HEK293T (cell line): Measurements from ENCODE around the gene AADAC.

Experiments used
- CTCF ChIA-PET: fragments of 350-600 bp; formaldehyde crosslinking; extraction: SDS; loops from one replicate; lab custom pipeline; 2021; ENCODE audit warnings: antibody characterized with exemption, inconsistent platforms; lab: Yijun Ruan, JAX
- POLR2A ChIA-PET: fragments of 350-600 bp; formaldehyde crosslinking; extraction: SDS; loops from one replicate; lab custom pipeline; 2020; ENCODE audit warnings: antibody characterized with exemption, inconsistent platforms; lab: Yijun Ruan, JAX
- DNase-seq: peaks from one replicate; pipeline ENCODE4 v3.0.0; 2012; ENCODE audit warnings: mixed read lengths; ENCODE audit errors: extremely low spot score
- ARNT ChIP-seq: fragments of 450-650 bp; IDR thresholded peaks from 2 replicates; pipeline ENCODE4 v1.6.1; 2017; ENCODE audit warnings: mild to moderate bottlenecking
- BHLHE40 ChIP-seq: fragments of 450-650 bp; IDR thresholded peaks from 2 replicates; pipeline ENCODE4 v1.6.1; 2016; ENCODE audit warnings: mild to moderate bottlenecking, moderate library complexity, borderline replicate concordance
- CTBP1 ChIP-seq: fragments of 450-650 bp; IDR thresholded peaks from 2 replicates; pipeline ENCODE4 v1.6.1; 2016; ENCODE audit warnings: borderline replicate concordance
- ELF4 ChIP-seq: fragments of 450-650 bp; IDR thresholded peaks from 2 replicates; pipeline ENCODE4 v1.6.1; 2017; ENCODE audit warnings: antibody characterized with exemption
- FOXA1 ChIP-seq: fragments of 450-650 bp; IDR thresholded peaks from 2 replicates; pipeline ENCODE4 v1.6.1; 2016; ENCODE audit warnings: mild to moderate bottlenecking
- FOXK2 ChIP-seq: fragments of 450-650 bp; IDR thresholded peaks from 2 replicates; pipeline ENCODE4 v1.6.1; 2016; ENCODE audit warnings: mild to moderate bottlenecking
- FOXM1 ChIP-seq: fragments of 450-650 bp; IDR thresholded peaks from 2 replicates; pipeline ENCODE4 v1.6.1; 2017; ENCODE audit warnings: mild to moderate bottlenecking, borderline replicate concordance
- HDGF ChIP-seq: fragments of 450-650 bp; IDR thresholded peaks from 2 replicates; pipeline ENCODE4 v1.6.1; 2017; ENCODE audit warnings: antibody characterized with exemption, borderline replicate concordance
- L3MBTL2 ChIP-seq: fragments of 450-650 bp; conservative IDR thresholded peaks from 2 replicates; pipeline ENCODE4 v1.6.1; 2016; ENCODE audit warnings: mild to moderate bottlenecking
- LEF1 ChIP-seq: fragments of 450-650 bp; IDR thresholded peaks from 2 replicates; pipeline ENCODE4 v1.6.1; 2017; ENCODE audit warnings: mild to moderate bottlenecking, borderline replicate concordance
- NFRKB ChIP-seq: fragments of 450-650 bp; IDR thresholded peaks from 2 replicates; pipeline ENCODE4 v1.6.1; 2016; ENCODE audit warnings: mild to moderate bottlenecking, moderate library complexity
- PKNOX1 ChIP-seq: fragments of 450-650 bp; IDR thresholded peaks from 2 replicates; pipeline ENCODE4 v1.6.1; 2016
- SP1 ChIP-seq: fragments of 450-650 bp; IDR thresholded peaks from 2 replicates; pipeline ENCODE4 v1.6.1; 2017
- SUZ12 ChIP-seq: fragments of 450-650 bp; IDR thresholded peaks from 2 replicates; pipeline ENCODE4 v1.6.1; 2016; ENCODE audit warnings: mild to moderate bottlenecking
- TARDBP ChIP-seq: fragments of 450-650 bp; IDR thresholded peaks from 2 replicates; pipeline ENCODE4 v1.6.1; 2016
- ZNF384 ChIP-seq: fragments of 450-650 bp; IDR thresholded peaks from 2 replicates; pipeline ENCODE4 v1.6.1; 2016

Gene AADAC

GRCh38 chr3:151811474-151811873 lies 2.4 kb upstream of the AADAC start:
- DNase-seq, result no peak

GRCh38 chr3:151814588-151814987 lies 672 bp downstream of the AADAC start:
- CTCF ChIA-PET, result no interaction called here
- no peak for DNase-seq
- TF ChIP-seq BHLHE40 (no peak), FOXK2 (no peak), TARDBP (no peak), HDGF (no peak), SP1 (no peak), ARNT (no peak), NFRKB (no peak), FOXM1 (no peak), CTBP1 (no peak), ELF4 (no peak), PKNOX1 (no peak)
- POLR2A ChIA-PET, result no interaction called here

More at GRCh38 chr3:151811474-151811873, 2.4 kb upstream of the AADAC start:
- CTCF ChIA-PET, result no interaction called here
- TF ChIP-seq FOXK2 (no peak), ARNT (no peak), BHLHE40 (no peak), ZNF384 (no peak), TARDBP (no peak), LEF1 (no peak), SP1 (no peak), ELF4 (no peak), HDGF (no peak), FOXM1 (no peak), L3MBTL2 (no peak), NFRKB (no peak), SUZ12 (no peak), CTBP1 (no peak), PKNOX1 (no peak), FOXA1 (no peak)
- POLR2A ChIA-PET, result no interaction called here

GRCh38 chr3:151816091-151816604 lies 2.2 kb downstream of the AADAC start:
- TF ChIP-seq L3MBTL2, result no peak
- TF ChIP-seq PKNOX1, result no peak
- TF ChIP-seq SUZ12, result no peak
- TF ChIP-seq ARNT, result no peak
- no peak for TF ChIP-seq BHLHE40
- TF ChIP-seq SP1, result no peak
- no peak for TF ChIP-seq ELF4
- TF ChIP-seq HDGF, result no peak
- no peak for TF ChIP-seq FOXA1
- no peak for TF ChIP-seq ZNF384
- no peak for TF ChIP-seq FOXK2
- no peak for TF ChIP-seq CTBP1
- TF ChIP-seq NFRKB, result no peak
- TF ChIP-seq LEF1, result no peak
- DNase-seq, result peak; percentile 10
- ChIA-PET POLR2A (no interaction called here), CTCF (no interaction called here)

- TF ChIP-seq NFRKB, result no peak
- no peak for TF ChIP-seq LEF1
- TF ChIP-seq SUZ12, result no peak
- no peak for TF ChIP-seq PKNOX1
- TF ChIP-seq ARNT, result no peak
- TF ChIP-seq FOXA1, result no peak
- TF ChIP-seq TARDBP, result no peak
- TF ChIP-seq FOXM1, result no peak
- TF ChIP-seq CTBP1, result no peak
- TF ChIP-seq ZNF384, result no peak
- TF ChIP-seq FOXK2, result no peak
- no peak for DNase-seq
- ChIA-PET CTCF (no interaction called here), POLR2A (no interaction called here)
These were observed 3.6 kb downstream of the AADAC start for GRCh38 chr3:151817473-151817872.

DNA sequence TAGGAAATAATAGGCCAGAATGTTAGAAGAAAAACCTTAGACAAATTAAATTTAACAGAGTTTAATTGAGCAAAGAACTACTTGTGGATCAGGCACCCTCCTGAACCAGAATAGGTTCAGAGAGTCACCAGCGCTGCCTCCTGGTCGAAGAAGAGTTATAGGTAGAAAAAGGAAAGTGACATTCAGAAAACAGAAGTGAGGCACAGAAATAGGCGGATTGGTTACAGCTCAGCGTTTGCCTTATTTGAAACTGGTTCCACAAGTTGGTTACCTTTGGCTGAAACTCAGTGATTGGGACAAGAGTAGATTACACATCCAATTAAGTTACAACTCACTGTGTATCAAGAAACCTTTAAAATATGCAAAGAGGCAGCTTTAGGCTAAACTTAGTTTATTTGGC lies 4.4 kb downstream of the AADAC start:
- ChIA-PET CTCF (interaction anchor here (0.6 kb wide), 1 partner anchor 158 kb away, joined by 3 read pairs; no protein-coding TSS in a partner anchor), POLR2A (no interaction called here)
- TF ChIP-seq BHLHE40, result no peak
- TF ChIP-seq HDGF, result no peak
- TF ChIP-seq ZNF384, result no peak
- no peak for TF ChIP-seq SP1
- no peak for TF ChIP-seq TARDBP
- TF ChIP-seq PKNOX1, result no peak
- TF ChIP-seq L3MBTL2, result no peak
- no peak for TF ChIP-seq ARNT
- no peak for TF ChIP-seq CTBP1
- TF ChIP-seq LEF1, result no peak
- TF ChIP-seq FOXA1, result no peak
- no peak for TF ChIP-seq FOXM1
- no peak for TF ChIP-seq NFRKB
- no peak for TF ChIP-seq ELF4
- no peak for TF ChIP-seq SUZ12
- no peak for TF ChIP-seq FOXK2
- no peak for DNase-seq
